Measurements from ENCODE around the gene LDB2. TPM values are rescaled to one million over a fixed set of nuclear protein-coding genes. Genes with fewer than 3 reads are reported as not detected.

LDB2 gene
- total RNA-seq: 10 to 100 TPM; 26.4 to 62.7 (median 40.7) TPM

GRCh38 chr4:16897991-16898827, at the start of gene LDB2:
Gene LDB2, minus strand, starts transcription at chr4:16898645.
- no peaks in the 10 kb centered on the region for H3K9me3 ChIP-seq
- peaks cover 0 to 33% (median 0%) of the 10 kb centered on the region in 4 donors for H3K4me1 ChIP-seq
- H3K4me3 ChIP-seq: peak within 1 kb of the TSS; percentile 25 to 59 (median 38)
- no peaks in the 10 kb centered on the region for H3K36me3 ChIP-seq
- peak within 1 kb of the TSS; percentile 26 to 85 (median 54) for H3K27ac ChIP-seq
- TF ChIP-seq EP300 (IDR thresholded peaks at IDR 0.05) (peak in 1 of 2 donors; percentile 57), POLR2A (IDR thresholded peaks at IDR 0.05) (no peak), CTCF (IDR thresholded peaks at IDR 0.05) (peak in 1 of 5 experiments; percentile 52)
- peak; percentile 51 to 72 for DNase-seq (ENCODE audit: low spot score in 2 of 2)
- WGBS, 2 donors: 4 to 5% methylated on average over 18 of the region's 18 CpGs
- H3K27me3 ChIP-seq: no peaks in the 10 kb centered on the region

GRCh38 chr4:16942491-16942890, 44.0 kb upstream of the LDB2 start:
- Histone ChIP-seq H3K9me3 (no peaks in the 10 kb centered on the region), H3K36me3 (no peaks in the 10 kb centered on the region), H3K27me3 (no peaks in the 10 kb centered on the region), H3K4me3 (no peak overlapping the region), H3K4me1 (no peaks in the 10 kb centered on the region), H3K27ac (no peak overlapping the region)
- WGBS, 2 donors: 91 to 93% methylated on average over 13 to 14 of the region's 14 CpGs
- TF ChIP-seq EP300 (IDR thresholded peaks at IDR 0.05): no peak
- TF ChIP-seq POLR2A (IDR thresholded peaks at IDR 0.05): no peak
- TF ChIP-seq CTCF (IDR thresholded peaks at IDR 0.05): no peak
- no peak for DNase-seq (ENCODE audit: low spot score in 2 of 2)

GRCh38 chr4:16939178-16939577, 40.7 kb upstream of the LDB2 start:
- Histone ChIP-seq H3K27me3 (no peaks in the 10 kb centered on the region), H3K4me1 (no peaks in the 10 kb centered on the region), H3K36me3 (no peaks in the 10 kb centered on the region), H3K9me3 (no peaks in the 10 kb centered on the region), H3K27ac (no peak overlapping the region), H3K4me3 (no peak overlapping the region)
- WGBS, 2 donors: 87 to 94% methylated on average over 2 of the region's 2 CpGs
- DNase-seq (ENCODE audit: low spot score in 2 of 2): no peak
- TF ChIP-seq EP300 (IDR thresholded peaks at IDR 0.05) (no peak), CTCF (IDR thresholded peaks at IDR 0.05) (no peak), POLR2A (IDR thresholded peaks at IDR 0.05) (no peak)

- Histone ChIP-seq H3K36me3 (no peaks in the 10 kb centered on the region), H3K4me3 (no peak overlapping the region), H3K4me1 (no peaks in the 10 kb centered on the region), H3K27ac (no peak overlapping the region), H3K27me3 (no peaks in the 10 kb centered on the region), H3K9me3 (no peaks in the 10 kb centered on the region)
- TF ChIP-seq CTCF (IDR thresholded peaks at IDR 0.05) (no peak), EP300 (IDR thresholded peaks at IDR 0.05) (no peak), POLR2A (IDR thresholded peaks at IDR 0.05) (no peak)
- WGBS, 2 donors: 75 to 89% methylated on average over 6 of the region's 6 CpGs
- no peak for DNase-seq (ENCODE audit: low spot score in 2 of 2)
These were observed 40.1 kb upstream of the LDB2 start for GRCh38 chr4:16938512-16939040.

All from tibial nerve (tissue), 4 donors.